ENCODE data around the gene GAS7. TPM values are rescaled to one million over a fixed set of nuclear protein-coding genes. Genes with fewer than 3 reads are reported as not detected.

GAS7 gene
- total and polyA plus RNA-seq, 12 donors, result 19.8 to 111 (median 61.8) TPM

DNA sequence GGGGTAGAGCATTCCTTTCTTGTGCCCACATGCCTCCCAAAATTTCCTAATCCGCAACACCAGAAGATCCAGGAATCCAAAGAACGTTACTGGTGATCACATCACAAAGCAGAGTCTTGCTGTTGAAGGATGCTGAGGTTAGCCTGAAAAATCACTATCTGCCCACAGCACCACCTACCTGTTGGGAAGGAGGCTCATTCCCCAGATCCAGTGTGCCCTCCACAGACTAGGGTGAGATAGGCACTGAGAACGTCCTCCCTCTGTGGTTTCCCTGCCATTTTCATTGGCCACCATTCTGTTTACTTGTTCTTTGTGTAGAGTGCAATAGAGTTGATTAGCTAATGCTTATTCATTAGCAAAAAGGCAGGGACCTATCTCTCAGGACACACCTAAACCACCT is 323.7 kb downstream of the GAS7 start:
- H3K36me3 ChIP-seq, result no peaks in the 10 kb centered on the region
- intact Hi-C loops (cut with DNase I), result no loop called here
- H3K4me3 ChIP-seq, result no peak overlapping the region
- DNase-seq (no peak), ATAC-seq (no peak)
- 74 to 96% methylated on average over 3 of the region's 3 CpGs for WGBS, 2 donors
- H3K27ac ChIP-seq, result no peak overlapping the region
- TF ChIP-seq, protein P1, sequence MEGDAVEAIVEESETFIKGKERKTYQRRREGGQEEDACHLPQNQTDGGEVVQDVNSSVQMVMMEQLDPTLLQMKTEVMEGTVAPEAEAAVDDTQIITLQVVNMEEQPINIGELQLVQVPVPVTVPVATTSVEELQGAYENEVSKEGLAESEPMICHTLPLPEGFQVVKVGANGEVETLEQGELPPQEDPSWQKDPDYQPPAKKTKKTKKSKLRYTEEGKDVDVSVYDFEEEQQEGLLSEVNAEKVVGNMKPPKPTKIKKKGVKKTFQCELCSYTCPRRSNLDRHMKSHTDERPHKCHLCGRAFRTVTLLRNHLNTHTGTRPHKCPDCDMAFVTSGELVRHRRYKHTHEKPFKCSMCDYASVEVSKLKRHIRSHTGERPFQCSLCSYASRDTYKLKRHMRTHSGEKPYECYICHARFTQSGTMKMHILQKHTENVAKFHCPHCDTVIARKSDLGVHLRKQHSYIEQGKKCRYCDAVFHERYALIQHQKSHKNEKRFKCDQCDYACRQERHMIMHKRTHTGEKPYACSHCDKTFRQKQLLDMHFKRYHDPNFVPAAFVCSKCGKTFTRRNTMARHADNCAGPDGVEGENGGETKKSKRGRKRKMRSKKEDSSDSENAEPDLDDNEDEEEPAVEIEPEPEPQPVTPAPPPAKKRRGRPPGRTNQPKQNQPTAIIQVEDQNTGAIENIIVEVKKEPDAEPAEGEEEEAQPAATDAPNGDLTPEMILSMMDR (IDR thresholded peaks at IDR 0.05), result no peak
- peaks cover 0 to 4% (median 0%) of the 10 kb centered on the region in 7 donors for H3K27me3 ChIP-seq
- H3K4me1 ChIP-seq, result peaks cover 0 to 5% (median 0%) of the 10 kb centered on the region in 9 donors
- no peaks in the 10 kb centered on the region for H3K9me3 ChIP-seq

GRCh38 chr17:9872852-9873251 is 325.6 kb downstream of the GAS7 start:
- H3K27ac ChIP-seq, result no peak overlapping the region
- ATAC-seq (peak in 1 of 8 donors; percentile 10), DNase-seq (peak in 1 of 2 donors; percentile 19)
- TF ChIP-seq, protein P1 (IDR thresholded peaks at IDR 0.05), result no peak
- H3K9me3 ChIP-seq, result no peaks in the 10 kb centered on the region
- peaks cover 0 to 4% (median 0%) of the 10 kb centered on the region in 7 donors for H3K27me3 ChIP-seq
- H3K4me3 ChIP-seq, result no peak overlapping the region
- H3K4me1 ChIP-seq, result no peaks in the 10 kb centered on the region
- WGBS, 2 donors, result 70 to 73% methylated on average over 6 of the region's 6 CpGs
- H3K36me3 ChIP-seq, result no peaks in the 10 kb centered on the region
- intact Hi-C loops (cut with DNase I), result no loop called here

GRCh38 chr17:9868552-9868951 is 329.9 kb downstream of the GAS7 start:
- TF ChIP-seq, protein P1 (IDR thresholded peaks at IDR 0.05), result no peak
- ATAC-seq, result no peak
- Histone ChIP-seq H3K4me1 (no peaks in the 10 kb centered on the region), H3K36me3 (no peaks in the 10 kb centered on the region), H3K4me3 (no peak overlapping the region), H3K27me3 (peaks cover 0 to 4% (median 0%) of the 10 kb centered on the region in 7 donors), H3K9me3 (peaks cover 0 to 7% (median 0%) of the 10 kb centered on the region in 11 donors), H3K27ac (no peak overlapping the region)
- DNase-seq, result no peak
- intact Hi-C loops (cut with DNase I), result no loop called here
- WGBS, 2 donors, result 73 to 83% methylated on average over 3 of the region's 3 CpGs

GRCh38 chr17:9865586-9865985 is 332.8 kb downstream of the GAS7 start:
- ATAC-seq (no peak), DNase-seq (no peak)
- no peaks in the 10 kb centered on the region for H3K36me3 ChIP-seq
- intact Hi-C loops (cut with DNase I), result no loop called here
- TF ChIP-seq, protein P1 (IDR thresholded peaks at IDR 0.05), result no peak
- H3K4me1 ChIP-seq, result no peaks in the 10 kb centered on the region
- 43 to 80% methylated on average over 1 of the region's 1 CpG for WGBS, 2 donors
- H3K27me3 ChIP-seq, result peaks cover 0 to 4% (median 0%) of the 10 kb centered on the region in 7 donors
- H3K9me3 ChIP-seq, result peaks cover 0 to 21% (median 0%) of the 10 kb centered on the region in 11 donors
- no peak overlapping the region for H3K4me3 ChIP-seq
- no peak overlapping the region for H3K27ac ChIP-seq

Measured in heart right ventricle (tissue), 16 donors.